DND-41 (cell line): ENCODE data around the gene ETF1.

Source experiments
- ATAC-seq: fragments of 200-7000 bp; cut with Tn5 transposase; 3 replicates; pipeline ENCODE4 v1.9.1; 2021; ENCODE audit warnings: low read depth; ENCODE audit not compliant: insufficient read depth
- DNase-seq: peaks from one replicate; pipeline ENCODE4 v3.0.0-alpha.2; 2020
- H2AFZ ChIP-seq: 2 replicates; pipeline ENCODE4 v1.6.0; 2012; ENCODE audit warnings: low read depth, low read length
- H3K27ac ChIP-seq: 2 replicates; pipeline ENCODE4 v1.5.1; 2012; ENCODE audit warnings: low read length, inconsistent platforms
- H3K27me3 ChIP-seq: fragments of 200-600 bp; sonication (generic); 2 replicates; pipeline ENCODE4 v1.6.0; 2012; ENCODE audit warnings: low read length, mild to moderate bottlenecking, inconsistent platforms; ENCODE audit not compliant: insufficient read depth, poor library complexity
- H3K36me3 ChIP-seq: 2 replicates; pipeline ENCODE4 v1.5.1; 2012; ENCODE audit warnings: low read length, inconsistent platforms; ENCODE audit not compliant: insufficient read depth
- H3K4me1 ChIP-seq: 2 replicates; pipeline ENCODE4 v1.5.1; 2012; ENCODE audit warnings: mild to moderate bottlenecking, low read length; ENCODE audit not compliant: insufficient read depth
- H3K4me2 ChIP-seq: 2 replicates; pipeline ENCODE4 v1.6.0; 2012; ENCODE audit warnings: mild to moderate bottlenecking, moderate library complexity, low read length, inconsistent platforms; ENCODE audit not compliant: insufficient read depth
- H3K4me3 ChIP-seq, 2 experiments: fragments of 200-600 bp in 1 of 2; shearing (Covaris generic) in 1 of 2; 2 replicates each; pipeline ENCODE4 v1.5.1; 2012 to 2016; ENCODE audit warnings: inconsistent platforms in 2 of 2, low read length in 2 of 2, mild to moderate bottlenecking in 2 of 2, low read depth in 1 of 2, moderate library complexity in 1 of 2
- H3K79me2 ChIP-seq: 2 replicates; pipeline ENCODE4 v1.6.0; 2012; ENCODE audit warnings: low read length, inconsistent platforms; ENCODE audit not compliant: insufficient read depth
- H3K9ac ChIP-seq: 2 replicates; pipeline ENCODE4 v1.6.0; 2012; ENCODE audit warnings: low read depth, mild to moderate bottlenecking, inconsistent platforms, low read length, moderate library complexity
- H3K9me3 ChIP-seq: 2 replicates; pipeline ENCODE4 v1.5.1; 2012; ENCODE audit warnings: low read length, moderate library complexity, mild to moderate bottlenecking, inconsistent platforms; ENCODE audit not compliant: insufficient read depth, severe bottlenecking
- H4K20me1 ChIP-seq: 2 replicates; pipeline ENCODE4 v1.6.0; 2012; ENCODE audit warnings: low read length; ENCODE audit not compliant: insufficient read depth
- EZH2 ChIP-seq: IDR thresholded peaks from 3 replicates; pipeline ENCODE4 v1.6.1; 2012; ENCODE audit warnings: borderline replicate concordance, low read depth, mild to moderate bottlenecking, moderate library complexity, low read length, inconsistent platforms; ENCODE audit not compliant: severe bottlenecking
- TF ChIP-seq, protein P1 (sequence below): IDR thresholded peaks from 2 replicates; pipeline ENCODE4 v1.5.1; 2012; ENCODE audit warnings: borderline replicate concordance, low read length, moderate library complexity, mild to moderate bottlenecking; ENCODE audit not compliant: poor library complexity, severe bottlenecking; ENCODE audit errors: extremely low read depth

ETF1 gene

GRCh38 chr5:138580001-138580400, 37.0 kb upstream of the ETF1 start:
- ATAC-seq, result no peak
- TF ChIP-seq, protein P1, sequence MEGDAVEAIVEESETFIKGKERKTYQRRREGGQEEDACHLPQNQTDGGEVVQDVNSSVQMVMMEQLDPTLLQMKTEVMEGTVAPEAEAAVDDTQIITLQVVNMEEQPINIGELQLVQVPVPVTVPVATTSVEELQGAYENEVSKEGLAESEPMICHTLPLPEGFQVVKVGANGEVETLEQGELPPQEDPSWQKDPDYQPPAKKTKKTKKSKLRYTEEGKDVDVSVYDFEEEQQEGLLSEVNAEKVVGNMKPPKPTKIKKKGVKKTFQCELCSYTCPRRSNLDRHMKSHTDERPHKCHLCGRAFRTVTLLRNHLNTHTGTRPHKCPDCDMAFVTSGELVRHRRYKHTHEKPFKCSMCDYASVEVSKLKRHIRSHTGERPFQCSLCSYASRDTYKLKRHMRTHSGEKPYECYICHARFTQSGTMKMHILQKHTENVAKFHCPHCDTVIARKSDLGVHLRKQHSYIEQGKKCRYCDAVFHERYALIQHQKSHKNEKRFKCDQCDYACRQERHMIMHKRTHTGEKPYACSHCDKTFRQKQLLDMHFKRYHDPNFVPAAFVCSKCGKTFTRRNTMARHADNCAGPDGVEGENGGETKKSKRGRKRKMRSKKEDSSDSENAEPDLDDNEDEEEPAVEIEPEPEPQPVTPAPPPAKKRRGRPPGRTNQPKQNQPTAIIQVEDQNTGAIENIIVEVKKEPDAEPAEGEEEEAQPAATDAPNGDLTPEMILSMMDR, result no peak
- TF ChIP-seq EZH2, result no peak
- no peak overlapping the region for H3K4me3 ChIP-seq

GRCh38 chr5:138579517-138579863, 36.5 kb upstream of the ETF1 start:
- H3K4me2 ChIP-seq, result no peak overlapping the region
- DNase-seq (no peak), ATAC-seq (no peak)
- peaks cover 2% of the 10 kb centered on the region; the same call in 1 of the 2 replicates for H3K36me3 ChIP-seq
- no peak overlapping the region for H3K9ac ChIP-seq
- 0 out of 2 replicates have a peak, but pooled peaks cover 3% of the 10 kb centered on the region for H4K20me1 ChIP-seq
- no peak overlapping the region for H3K27ac ChIP-seq
- no peaks in the 10 kb centered on the region for H3K9me3 ChIP-seq
- H2AFZ ChIP-seq, result no peak overlapping the region
- no peaks in the 10 kb centered on the region for H3K27me3 ChIP-seq
- TF ChIP-seq, protein P1, result no peak
- no peak for TF ChIP-seq EZH2
- H3K4me1 ChIP-seq, result peaks cover 9% of the 10 kb centered on the region
- peaks cover 7% of the 10 kb centered on the region for H3K79me2 ChIP-seq
- H3K4me3 ChIP-seq, result no peak overlapping the region

More at GRCh38 chr5:138580001-138580400, 37.0 kb upstream of the ETF1 start:
- Histone ChIP-seq H4K20me1 (no peaks in the 10 kb centered on the region), H3K4me2 (no peak overlapping the region), H3K9ac (no peak overlapping the region), H2AFZ (no peak overlapping the region), H3K36me3 (no peaks in the 10 kb centered on the region; the same call in 1 of the 2 replicates), H3K4me1 (peaks cover 9% of the 10 kb centered on the region), H3K9me3 (no peaks in the 10 kb centered on the region), H3K27me3 (no peaks in the 10 kb centered on the region), H3K27ac (no peak overlapping the region), H3K79me2 (peaks cover 2% of the 10 kb centered on the region)
- no peak for DNase-seq

GRCh38 chr5:138577452-138577851, 34.4 kb upstream of the ETF1 start:
- Histone ChIP-seq H4K20me1 (peaks cover 17% of the 10 kb centered on the region; the same call in 1 of the 2 replicates), H3K4me3 (no peak overlapping the region), H3K4me2 (no peak overlapping the region), H3K36me3 (peaks cover 21% of the 10 kb centered on the region), H3K9ac (no peak overlapping the region), H3K27ac (no peak overlapping the region), H3K79me2 (peaks cover 27% of the 10 kb centered on the region), H3K9me3 (no peaks in the 10 kb centered on the region), H3K4me1 (peaks cover 26% of the 10 kb centered on the region), H3K27me3 (no peaks in the 10 kb centered on the region), H2AFZ (peak overlapping the region; percentile 60)
- no peak for TF ChIP-seq EZH2
- TF ChIP-seq, protein P1, result no peak
- no peak for DNase-seq
- no peak for ATAC-seq
